ENCODE data around the gene SLCO3A1.

The SLCO3A1 gene

DNA sequence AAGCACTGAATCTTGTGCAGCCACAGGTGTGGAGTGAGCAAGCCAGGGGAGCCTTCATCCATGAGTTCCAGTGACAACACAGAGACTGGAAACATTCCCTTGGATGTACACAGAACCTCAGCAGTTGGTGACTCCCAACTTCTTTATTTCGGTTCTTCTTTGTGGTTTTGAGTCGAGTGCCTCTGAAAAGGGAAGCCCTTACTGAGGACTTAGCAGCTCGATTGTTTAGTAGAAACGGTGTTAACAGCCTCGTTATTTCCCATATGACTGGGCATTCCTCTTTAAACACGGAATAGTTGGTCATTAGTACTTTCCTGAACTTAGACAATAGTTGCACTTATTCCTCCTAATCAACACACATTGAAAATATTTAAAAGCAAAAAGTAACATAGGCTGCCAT, 7.7 kb downstream of the SLCO3A1 start:
- Histone ChIP-seq H3K4me3 (replicated peaks; ENCODE audit: insufficient read depth, low read length) (no peak overlapping the region), H3K27ac (replicated peaks) (peak overlapping the region; percentile 66), H3K27me3 (ENCODE audit: insufficient read depth, poor library complexity, severe bottlenecking) (no peaks in the 10 kb centered on the region)
- DNase-seq (ENCODE audit: low read depth in 1 of 2, low spot score in 1 of 2): peak in 1 of 2 experiments; percentile 79
- TF ChIP-seq SPI1 (IDR thresholded peaks at IDR 0.05; ENCODE audit: borderline replicate concordance, low read depth): peak; percentile 88
- TF ChIP-seq, protein P1, sequence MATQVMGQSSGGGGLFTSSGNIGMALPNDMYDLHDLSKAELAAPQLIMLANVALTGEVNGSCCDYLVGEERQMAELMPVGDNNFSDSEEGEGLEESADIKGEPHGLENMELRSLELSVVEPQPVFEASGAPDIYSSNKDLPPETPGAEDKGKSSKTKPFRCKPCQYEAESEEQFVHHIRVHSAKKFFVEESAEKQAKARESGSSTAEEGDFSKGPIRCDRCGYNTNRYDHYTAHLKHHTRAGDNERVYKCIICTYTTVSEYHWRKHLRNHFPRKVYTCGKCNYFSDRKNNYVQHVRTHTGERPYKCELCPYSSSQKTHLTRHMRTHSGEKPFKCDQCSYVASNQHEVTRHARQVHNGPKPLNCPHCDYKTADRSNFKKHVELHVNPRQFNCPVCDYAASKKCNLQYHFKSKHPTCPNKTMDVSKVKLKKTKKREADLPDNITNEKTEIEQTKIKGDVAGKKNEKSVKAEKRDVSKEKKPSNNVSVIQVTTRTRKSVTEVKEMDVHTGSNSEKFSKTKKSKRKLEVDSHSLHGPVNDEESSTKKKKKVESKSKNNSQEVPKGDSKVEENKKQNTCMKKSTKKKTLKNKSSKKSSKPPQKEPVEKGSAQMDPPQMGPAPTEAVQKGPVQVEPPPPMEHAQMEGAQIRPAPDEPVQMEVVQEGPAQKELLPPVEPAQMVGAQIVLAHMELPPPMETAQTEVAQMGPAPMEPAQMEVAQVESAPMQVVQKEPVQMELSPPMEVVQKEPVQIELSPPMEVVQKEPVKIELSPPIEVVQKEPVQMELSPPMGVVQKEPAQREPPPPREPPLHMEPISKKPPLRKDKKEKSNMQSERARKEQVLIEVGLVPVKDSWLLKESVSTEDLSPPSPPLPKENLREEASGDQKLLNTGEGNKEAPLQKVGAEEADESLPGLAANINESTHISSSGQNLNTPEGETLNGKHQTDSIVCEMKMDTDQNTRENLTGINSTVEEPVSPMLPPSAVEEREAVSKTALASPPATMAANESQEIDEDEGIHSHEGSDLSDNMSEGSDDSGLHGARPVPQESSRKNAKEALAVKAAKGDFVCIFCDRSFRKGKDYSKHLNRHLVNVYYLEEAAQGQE (IDR thresholded peaks at IDR 0.05; ENCODE audit: insufficient replicate concordance, low read depth): no peak

DNA sequence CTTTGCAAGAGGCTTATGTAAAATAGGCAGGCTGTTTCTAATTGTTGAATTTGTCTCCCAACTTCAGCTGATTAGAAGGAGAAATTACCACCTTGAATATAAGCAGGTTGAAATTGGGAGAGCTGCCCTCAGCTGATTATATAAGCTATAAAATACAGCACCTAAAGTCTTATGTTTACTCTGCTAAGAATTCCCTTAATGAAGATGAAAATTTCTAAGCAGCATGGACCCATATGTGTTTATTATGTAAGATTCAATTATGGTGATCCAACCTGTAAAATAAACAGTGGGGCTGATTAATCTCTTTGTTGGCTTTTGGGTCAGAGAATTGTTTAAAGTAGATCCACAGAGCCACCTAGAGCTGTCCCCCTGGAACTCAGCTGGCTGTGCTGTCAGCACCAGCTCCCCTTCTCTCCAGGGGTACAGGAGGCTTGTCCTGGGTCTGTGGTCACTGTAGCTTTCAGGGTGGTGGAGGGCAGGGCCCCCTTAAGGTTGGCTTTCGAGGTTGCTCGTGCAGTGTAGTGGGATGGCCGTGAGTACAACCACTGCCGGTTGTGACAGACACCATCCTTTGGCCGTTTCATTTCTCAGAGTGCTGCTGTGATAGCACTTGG, 9.5 kb downstream of the SLCO3A1 start:
- no peak for DNase-seq (ENCODE audit: low read depth in 1 of 2, low spot score in 1 of 2)
- H3K27ac ChIP-seq (replicated peaks): no peak overlapping the region
- no peak overlapping the region for H3K4me3 ChIP-seq (replicated peaks; ENCODE audit: insufficient read depth, low read length)
- H3K27me3 ChIP-seq (ENCODE audit: insufficient read depth, poor library complexity, severe bottlenecking): no peaks in the 10 kb centered on the region
- no peak for TF ChIP-seq SPI1 (IDR thresholded peaks at IDR 0.05; ENCODE audit: borderline replicate concordance, low read depth)
- TF ChIP-seq, protein P1 (IDR thresholded peaks at IDR 0.05; ENCODE audit: insufficient replicate concordance, low read depth): no peak
- TF ChIP-seq, protein P2, sequence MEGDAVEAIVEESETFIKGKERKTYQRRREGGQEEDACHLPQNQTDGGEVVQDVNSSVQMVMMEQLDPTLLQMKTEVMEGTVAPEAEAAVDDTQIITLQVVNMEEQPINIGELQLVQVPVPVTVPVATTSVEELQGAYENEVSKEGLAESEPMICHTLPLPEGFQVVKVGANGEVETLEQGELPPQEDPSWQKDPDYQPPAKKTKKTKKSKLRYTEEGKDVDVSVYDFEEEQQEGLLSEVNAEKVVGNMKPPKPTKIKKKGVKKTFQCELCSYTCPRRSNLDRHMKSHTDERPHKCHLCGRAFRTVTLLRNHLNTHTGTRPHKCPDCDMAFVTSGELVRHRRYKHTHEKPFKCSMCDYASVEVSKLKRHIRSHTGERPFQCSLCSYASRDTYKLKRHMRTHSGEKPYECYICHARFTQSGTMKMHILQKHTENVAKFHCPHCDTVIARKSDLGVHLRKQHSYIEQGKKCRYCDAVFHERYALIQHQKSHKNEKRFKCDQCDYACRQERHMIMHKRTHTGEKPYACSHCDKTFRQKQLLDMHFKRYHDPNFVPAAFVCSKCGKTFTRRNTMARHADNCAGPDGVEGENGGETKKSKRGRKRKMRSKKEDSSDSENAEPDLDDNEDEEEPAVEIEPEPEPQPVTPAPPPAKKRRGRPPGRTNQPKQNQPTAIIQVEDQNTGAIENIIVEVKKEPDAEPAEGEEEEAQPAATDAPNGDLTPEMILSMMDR (IDR thresholded peaks at IDR 0.05; ENCODE audit: insufficient read depth, low read length): no peak

DNA sequence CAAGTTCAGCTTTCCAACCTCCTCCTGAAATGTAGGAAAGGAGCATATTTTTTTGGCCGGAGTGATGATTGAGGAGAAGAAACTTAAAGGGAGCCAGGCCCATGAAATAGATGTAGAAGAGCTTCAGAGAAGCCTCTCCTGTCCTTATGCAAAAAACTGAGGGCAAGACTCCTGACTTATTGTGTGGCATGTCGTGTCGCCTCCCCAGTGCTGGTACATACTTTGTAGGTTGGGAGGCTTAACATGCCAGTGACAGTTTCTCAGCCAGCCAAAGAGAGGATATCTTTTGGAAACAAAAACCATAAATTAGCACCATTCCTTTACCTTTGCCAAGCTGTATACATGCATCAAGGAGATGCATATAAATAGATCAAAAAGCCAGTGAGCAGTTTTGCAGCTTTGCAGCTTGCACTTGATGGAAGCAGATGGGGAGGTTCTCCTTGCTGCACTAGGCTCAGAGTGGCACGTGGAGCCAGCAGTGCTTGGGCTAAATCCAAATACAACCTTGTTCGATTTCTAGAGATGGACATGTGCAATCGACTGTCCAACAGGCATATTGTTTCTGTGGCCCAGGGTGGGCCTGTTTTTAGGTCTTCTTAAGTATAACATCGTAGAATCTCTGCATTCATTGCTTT, 10.2 kb downstream of the SLCO3A1 start:
- TF ChIP-seq, protein P1 (IDR thresholded peaks at IDR 0.05; ENCODE audit: insufficient replicate concordance, low read depth): no peak
- no peak for TF ChIP-seq SPI1 (IDR thresholded peaks at IDR 0.05; ENCODE audit: borderline replicate concordance, low read depth)
- TF ChIP-seq, protein P2 (IDR thresholded peaks at IDR 0.05; ENCODE audit: insufficient read depth, low read length): no peak
- no peak for TF ChIP-seq POLR2AphosphoS5 (IDR thresholded peaks at IDR 0.05; ENCODE audit: low read depth)
- no peak for TF ChIP-seq GABPA (IDR thresholded peaks at IDR 0.05; ENCODE audit: low read depth)
- H3K4me3 ChIP-seq (replicated peaks; ENCODE audit: insufficient read depth, low read length): no peak overlapping the region
- H3K27me3 ChIP-seq (ENCODE audit: insufficient read depth, poor library complexity, severe bottlenecking): no peaks in the 10 kb centered on the region
- DNase-seq (ENCODE audit: low read depth in 1 of 2, low spot score in 1 of 2): no peak
- no peak overlapping the region for H3K27ac ChIP-seq (replicated peaks)

Measured in HL-60 (cell line).